T-helper 1 cell treated with Interleukin-12 subunit alpha and Interleukin-12 subunit beta and Interleukin-4 antibody, amounts not matched to agents 30 μg/mL and 1 μg/mL, for 36 hours (primary cell): ENCODE data around the gene GLRA1.
"Not testable (repeated sequence)": the region's sequence is repeated elsewhere in the genome, so short reads cannot be mapped to it uniquely, and the experiment has no call there.

Experiments
- H3K27ac Mint-ChIP-seq: one replicate; pipeline ENCODE4 v1.8.0; 2021; ENCODE audit warnings: mild to moderate bottlenecking, mixed read lengths
- H3K27me3 Mint-ChIP-seq: one replicate; pipeline ENCODE4 v1.8.0; 2021; ENCODE audit warnings: low read depth, mixed read lengths
- H3K36me3 Mint-ChIP-seq: one replicate; pipeline ENCODE4 v1.8.0; 2021; ENCODE audit warnings: low read depth, mixed read lengths
- H3K4me1 Mint-ChIP-seq: one replicate; pipeline ENCODE4 v1.8.0; 2021; ENCODE audit warnings: low read depth, mixed read lengths
- H3K4me3 Mint-ChIP-seq: one replicate; pipeline ENCODE4 v1.8.0; 2021; ENCODE audit warnings: mild to moderate bottlenecking, moderate library complexity, mixed read lengths
- H3K9me3 Mint-ChIP-seq: one replicate; pipeline ENCODE4 v1.8.0; 2021; ENCODE audit warnings: mixed read lengths

GLRA1 gene

GRCh38 chr5:151881621-151882225 lies 42.9 kb downstream of the GLRA1 start:
- Mint-ChIP-seq H3K4me3 (no peak overlapping the region), H3K4me1 (no peaks in the 10 kb centered on the region), H3K36me3 (no peaks in the 10 kb centered on the region), H3K27me3 (no peaks in the 10 kb centered on the region), H3K9me3 (no peaks in the 10 kb centered on the region), H3K27ac (no peak overlapping the region)

DNA sequence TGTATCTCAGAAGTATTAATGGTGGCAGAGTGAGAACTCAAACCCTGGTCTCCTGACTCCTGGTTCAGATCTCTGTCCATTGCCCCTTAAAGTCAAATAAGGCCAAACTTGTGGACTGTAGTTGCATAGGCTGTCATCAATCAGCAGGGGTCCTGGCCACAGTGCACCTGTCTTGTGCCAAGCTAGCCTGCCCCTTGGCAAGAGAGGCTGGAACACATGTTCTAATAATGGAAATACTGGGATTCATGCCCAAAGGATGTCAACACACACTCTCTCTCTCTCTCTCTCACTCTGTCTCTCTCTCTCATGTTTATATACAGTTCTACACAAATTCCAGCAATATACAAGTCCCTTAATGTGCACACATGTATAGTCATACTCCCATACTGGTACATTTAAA lies 44.3 kb downstream of the GLRA1 start:
- Mint-ChIP-seq H3K27ac (no peak overlapping the region), H3K4me1 (no peaks in the 10 kb centered on the region), H3K27me3 (no peaks in the 10 kb centered on the region), H3K9me3 (no peaks in the 10 kb centered on the region), H3K4me3 (no peak overlapping the region), H3K36me3 (no peaks in the 10 kb centered on the region)

GRCh38 chr5:151873701-151874100 lies 51.0 kb downstream of the GLRA1 start:
- H3K27me3 Mint-ChIP-seq, result no peaks in the 10 kb centered on the region
- H3K4me1 Mint-ChIP-seq, result peaks cover under 1% of the 10 kb centered on the region
- no peak overlapping the region for H3K27ac Mint-ChIP-seq
- H3K4me3 Mint-ChIP-seq, result no peak overlapping the region
- no peaks in the 10 kb centered on the region for H3K9me3 Mint-ChIP-seq
- no peaks in the 10 kb centered on the region for H3K36me3 Mint-ChIP-seq

- Mint-ChIP-seq H3K27ac (no peak overlapping the region), H3K9me3 (no peaks in the 10 kb centered on the region), H3K4me3 (no peak overlapping the region), H3K4me1 (peaks cover 2% of the 10 kb centered on the region), H3K27me3 (no peaks in the 10 kb centered on the region), H3K36me3 (no peaks in the 10 kb centered on the region)
These were observed 52.0 kb downstream of the GLRA1 start for GRCh38 chr5:151872701-151873100.

DNA sequence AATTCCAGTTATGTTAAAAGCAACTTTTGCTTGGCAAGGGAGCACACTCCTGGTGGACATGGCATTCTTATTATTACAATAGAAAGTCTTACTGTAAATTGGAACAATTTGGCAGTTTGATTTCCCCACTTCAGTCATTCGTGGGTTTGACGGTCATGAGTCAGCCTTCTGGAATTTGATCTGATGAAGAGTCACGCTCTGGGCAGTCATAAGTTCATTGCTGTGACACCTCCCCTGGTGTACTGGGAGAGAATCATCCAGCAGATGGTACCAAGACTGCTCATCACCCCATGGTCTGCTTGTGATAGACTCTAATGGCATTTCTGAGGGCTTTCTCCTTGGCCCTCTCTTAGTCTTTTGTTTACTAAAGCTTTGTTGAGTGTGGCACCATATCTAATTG lies 53.8 kb downstream of the GLRA1 start:
- Mint-ChIP-seq H3K4me3 (no peak overlapping the region), H3K27ac (no peak overlapping the region), H3K36me3 (no peaks in the 10 kb centered on the region), H3K27me3 (no peaks in the 10 kb centered on the region), H3K9me3 (no peaks in the 10 kb centered on the region), H3K4me1 (peaks cover 2% of the 10 kb centered on the region)

- no peak overlapping the region for H3K4me3 Mint-ChIP-seq
- peaks cover 2% of the 10 kb centered on the region for H3K4me1 Mint-ChIP-seq
- H3K27me3 Mint-ChIP-seq, result no peaks in the 10 kb centered on the region
- no peaks in the 10 kb centered on the region for H3K36me3 Mint-ChIP-seq
- no peaks in the 10 kb centered on the region for H3K9me3 Mint-ChIP-seq
- no peak overlapping the region for H3K27ac Mint-ChIP-seq
These were observed 54.4 kb downstream of the GLRA1 start for GRCh38 chr5:151870271-151870670.

DNA sequence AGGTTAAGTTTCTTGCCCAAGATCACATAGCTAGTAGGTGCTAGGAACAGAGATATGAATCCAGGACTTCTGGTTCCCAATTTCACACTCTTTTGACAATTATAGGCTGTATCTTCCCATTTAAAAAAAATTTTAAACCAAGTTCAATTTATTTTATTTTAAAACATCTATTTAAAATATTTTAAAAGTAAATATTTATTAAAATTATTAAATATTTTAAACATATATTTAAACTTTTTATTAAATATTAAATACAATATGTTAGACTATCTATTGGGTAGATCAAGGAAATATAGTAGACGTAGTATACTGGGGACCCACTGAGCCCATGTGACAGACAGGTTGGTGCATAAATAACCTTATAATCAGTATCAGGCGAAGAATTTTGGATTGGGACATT lies 54.8 kb downstream of the GLRA1 start:
- H3K36me3 Mint-ChIP-seq, result no peaks in the 10 kb centered on the region

DNA sequence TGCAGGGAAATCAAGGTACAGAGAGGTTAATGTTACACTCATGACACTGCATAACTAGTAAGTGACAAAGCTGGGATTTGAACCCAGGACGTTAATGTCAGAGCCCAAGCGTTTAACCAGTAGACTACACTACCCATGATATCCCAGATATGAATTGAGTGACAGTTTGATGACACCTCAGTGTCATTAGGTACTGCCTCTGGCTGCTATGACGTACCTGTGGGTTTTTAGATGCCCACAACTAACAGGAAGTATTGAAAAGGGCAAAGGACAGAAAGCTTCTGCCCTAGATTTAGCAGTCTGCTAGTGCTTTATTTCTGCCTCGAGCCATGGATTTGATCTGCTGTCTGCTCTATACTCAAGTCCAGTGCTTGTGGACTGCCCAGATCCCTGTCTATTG lies 56.2 kb downstream of the GLRA1 start:
- H3K4me3 Mint-ChIP-seq, result no peak overlapping the region
- H3K27me3 Mint-ChIP-seq, result no peaks in the 10 kb centered on the region
- H3K9me3 Mint-ChIP-seq, result no peaks in the 10 kb centered on the region
- H3K27ac Mint-ChIP-seq, result no peak overlapping the region
- peaks cover 2% of the 10 kb centered on the region for H3K4me1 Mint-ChIP-seq
- no peaks in the 10 kb centered on the region for H3K36me3 Mint-ChIP-seq

More for the DNA sequence above, 54.8 kb downstream of the GLRA1 start:
- Mint-ChIP-seq H3K27me3 (no peaks in the 10 kb centered on the region), H3K4me3 (no peak overlapping the region), H3K27ac (no peak overlapping the region), H3K9me3 (no peaks in the 10 kb centered on the region), H3K4me1 (peaks cover 2% of the 10 kb centered on the region)

GRCh38 chr5:151864061-151864748 lies 60.4 kb downstream of the GLRA1 start:
- Mint-ChIP-seq H3K27ac (no peak overlapping the region), H3K4me1 (peaks cover 2% of the 10 kb centered on the region), H3K27me3 (no peaks in the 10 kb centered on the region), H3K4me3 (no peak overlapping the region), H3K36me3 (no peaks in the 10 kb centered on the region), H3K9me3 (no peaks in the 10 kb centered on the region)

DNA sequence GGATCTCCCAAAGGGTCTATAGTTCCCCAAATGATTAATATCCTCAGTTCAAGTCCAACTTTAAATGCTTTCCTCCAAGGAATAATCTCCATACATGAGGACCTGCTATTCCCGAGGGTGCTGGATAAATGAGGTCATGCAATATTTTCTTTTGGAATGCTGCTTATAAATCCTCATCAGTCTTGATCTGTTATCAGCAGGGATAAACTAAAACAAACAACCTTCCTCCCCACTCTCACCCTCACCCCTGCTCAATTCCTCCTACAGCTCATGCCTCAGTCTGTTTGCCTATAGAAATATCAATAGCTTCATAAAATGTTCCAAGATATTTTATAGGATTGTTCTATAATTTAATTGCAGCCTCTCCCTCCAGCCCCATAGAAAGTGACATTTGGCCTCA lies 61.1 kb downstream of the GLRA1 start:
- Mint-ChIP-seq H3K9me3 (no peaks in the 10 kb centered on the region), H3K27ac (no peak overlapping the region), H3K4me3 (no peak overlapping the region), H3K36me3 (no peaks in the 10 kb centered on the region), H3K27me3 (no peaks in the 10 kb centered on the region), H3K4me1 (peaks cover under 1% of the 10 kb centered on the region)

DNA sequence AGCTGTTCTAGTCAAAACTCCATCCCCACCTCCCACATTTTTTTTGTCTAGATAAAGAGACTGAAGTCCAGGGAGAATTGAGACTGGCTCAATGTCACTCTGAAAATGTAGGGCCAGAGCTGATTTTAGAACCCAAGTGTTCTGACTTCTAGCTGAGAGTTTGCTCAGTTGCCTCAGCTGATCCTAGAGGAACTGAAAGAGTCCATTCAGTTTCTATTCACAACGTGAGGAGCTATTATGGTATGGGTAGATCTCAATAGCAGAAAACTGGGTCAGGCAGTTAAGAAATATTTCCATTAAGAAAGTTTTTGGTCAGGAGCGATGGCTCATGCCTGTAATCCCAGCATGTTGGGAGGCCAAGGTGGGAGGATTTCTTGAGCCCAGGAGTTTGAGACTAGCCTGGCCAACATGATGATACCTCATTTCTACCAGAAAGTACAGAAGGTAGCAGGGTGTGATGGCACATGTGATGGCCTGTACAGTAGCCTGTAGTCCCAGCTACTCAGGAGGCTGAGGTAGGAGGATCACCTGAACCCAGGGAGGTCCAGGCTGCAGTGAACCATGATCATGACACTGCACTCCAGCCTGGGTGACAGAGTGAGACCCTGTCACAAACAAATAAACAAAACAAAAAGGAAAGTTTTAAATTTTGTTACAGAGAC lies 61.7 kb downstream of the GLRA1 start:
- Mint-ChIP-seq H3K4me3 (no peak overlapping the region), H3K27ac (no peak overlapping the region), H3K4me1 (no peaks in the 10 kb centered on the region), H3K27me3 (no peaks in the 10 kb centered on the region), H3K9me3 (no peaks in the 10 kb centered on the region), H3K36me3 (no peaks in the 10 kb centered on the region)

GRCh38 chr5:151860867-151861266 lies 63.8 kb downstream of the GLRA1 start:
- not testable (repeated sequence) for H3K4me3 Mint-ChIP-seq, H3K9me3 Mint-ChIP-seq, H3K4me1 Mint-ChIP-seq, H3K27ac Mint-ChIP-seq, H3K36me3 Mint-ChIP-seq, H3K27me3 Mint-ChIP-seq

GRCh38 chr5:151856861-151857260 lies 67.8 kb downstream of the GLRA1 start:
- Mint-ChIP-seq H3K4me3 (no peak overlapping the region), H3K4me1 (no peaks in the 10 kb centered on the region)

DNA sequence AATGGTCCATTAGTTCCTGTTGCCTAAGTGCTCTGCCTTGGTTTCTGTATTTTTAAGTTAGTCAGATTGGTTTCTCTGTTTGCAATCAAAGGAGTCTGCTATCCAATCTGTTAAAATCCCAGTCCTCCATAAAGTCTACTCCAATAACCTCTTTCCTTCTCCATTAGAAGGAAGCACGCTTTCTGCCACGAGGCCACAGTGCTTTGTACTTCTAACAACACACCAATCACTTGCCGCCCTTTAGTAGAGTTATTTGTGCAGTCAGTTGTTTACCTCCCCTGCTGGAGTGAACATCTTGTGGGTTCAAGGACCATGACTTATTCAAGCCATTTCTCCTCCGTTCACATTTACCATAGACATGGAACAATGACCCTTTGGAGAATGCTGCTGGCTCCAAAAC lies 69.0 kb downstream of the GLRA1 start:
- Mint-ChIP-seq H3K4me3 (no peak overlapping the region), H3K9me3 (no peaks in the 10 kb centered on the region), H3K27me3 (no peaks in the 10 kb centered on the region), H3K4me1 (no peaks in the 10 kb centered on the region), H3K36me3 (no peaks in the 10 kb centered on the region), H3K27ac (no peak overlapping the region)

More at GRCh38 chr5:151856861-151857260, 67.8 kb downstream of the GLRA1 start:
- H3K36me3 Mint-ChIP-seq, result no peaks in the 10 kb centered on the region
- no peaks in the 10 kb centered on the region for H3K27me3 Mint-ChIP-seq
- no peaks in the 10 kb centered on the region for H3K9me3 Mint-ChIP-seq
- no peak overlapping the region for H3K27ac Mint-ChIP-seq

- Mint-ChIP-seq H3K4me1 (no peaks in the 10 kb centered on the region), H3K4me3 (no peak overlapping the region), H3K36me3 (no peaks in the 10 kb centered on the region), H3K27me3 (no peaks in the 10 kb centered on the region), H3K27ac (no peak overlapping the region), H3K9me3 (no peaks in the 10 kb centered on the region)
These were observed 76.8 kb downstream of the GLRA1 start for GRCh38 chr5:151847871-151848270.
